Adipose tissue (tissue), 3 donors: ENCODE measurements around the gene ZNF444. TPM values are rescaled to one million over a fixed set of nuclear protein-coding genes. Genes with fewer than 3 reads are reported as not detected.
"Not testable (repeated sequence)": the region's sequence is repeated elsewhere in the genome, so short reads cannot be mapped to it uniquely, and the experiment has no call there.

Experiments
- H3K27ac ChIP-seq: one replicate; pipeline ENCODE4 v1.5.1; 2013; ENCODE audit warnings: low read depth, low read length
- WGBS, 3 donors: extraction: QIAGEN DNeasy Blood & Tissue Kit; methylation state at CpG; one replicate each; pipeline ENCODE4 v1.1.7; 2013; 5-methylcytosine and 5-hydroxymethylcytosine counted together
- polyA plus RNA-seq, 3 donors: library from polyadenylated mRNA; stranded (reverse); fragments of 200-250 nt; gene quantifications; one replicate each; pipeline ENCODE4 v1.2.3, GENCODE V29; 2013
- donor health status: healthy with polysubstance abuse.
- donor health status: Bipolar disorder and iron deficiency.
- donor health status: healthy.

ZNF444 gene
- polyA plus RNA-seq, 3 donors = 13.7 to 32.2 (median 14.9) TPM

DNA sequence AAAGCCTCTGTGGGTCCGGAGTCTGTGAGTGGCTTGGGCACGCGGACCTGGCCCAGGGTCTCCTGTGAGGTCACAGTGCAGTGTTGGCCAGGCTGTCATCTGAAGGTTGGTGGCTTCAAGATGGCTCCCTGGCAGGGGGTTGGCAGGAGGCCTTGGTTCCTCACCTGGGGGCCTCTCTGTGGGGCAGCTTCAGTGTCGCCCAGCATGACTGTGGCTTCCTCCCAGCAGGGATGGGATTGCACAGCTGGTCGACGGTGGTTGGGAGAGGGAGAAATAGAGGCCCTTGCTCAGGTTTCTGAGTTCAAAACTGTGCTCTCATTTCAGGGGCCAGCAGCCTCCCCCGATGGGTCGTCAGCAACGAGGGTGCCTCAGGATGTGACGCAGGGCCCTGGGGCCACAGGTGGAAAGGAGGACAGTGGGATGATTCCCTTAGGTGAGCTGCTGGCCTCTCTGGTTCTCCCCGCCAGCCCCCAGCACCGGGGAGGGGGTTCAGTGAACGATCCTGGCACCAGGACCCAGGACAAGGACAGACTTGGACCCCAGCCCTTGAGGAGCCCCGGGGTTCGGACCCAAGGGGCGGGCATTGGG, 17.2 kb downstream of the ZNF444 start:
- 92 to 94% (median 93%) methylated on average over 16 of the region's 16 CpGs for WGBS, 3 donors
- no peak overlapping the region for H3K27ac ChIP-seq

- no peak overlapping the region for H3K27ac ChIP-seq
- WGBS, 3 donors = 90 to 95% (median 94%) methylated on average over 9 of the region's 9 CpGs
Observed at GRCh38 chr19:56159009-56159559, 18.0 kb downstream of the ZNF444 start.

GRCh38 chr19:56159622-56160271, 18.7 kb downstream of the ZNF444 start:
- H3K27ac ChIP-seq = no peak overlapping the region
- 96 to 98% (median 97%) methylated on average over 53 to 69 of the region's 69 CpGs for WGBS, 3 donors

GRCh38 chr19:56161534-56161933, 20.4 kb downstream of the ZNF444 start:
- H3K27ac ChIP-seq = no peak overlapping the region
- WGBS, 3 donors = 91 to 93% (median 92%) methylated on average over 11 of the region's 11 CpGs

DNA sequence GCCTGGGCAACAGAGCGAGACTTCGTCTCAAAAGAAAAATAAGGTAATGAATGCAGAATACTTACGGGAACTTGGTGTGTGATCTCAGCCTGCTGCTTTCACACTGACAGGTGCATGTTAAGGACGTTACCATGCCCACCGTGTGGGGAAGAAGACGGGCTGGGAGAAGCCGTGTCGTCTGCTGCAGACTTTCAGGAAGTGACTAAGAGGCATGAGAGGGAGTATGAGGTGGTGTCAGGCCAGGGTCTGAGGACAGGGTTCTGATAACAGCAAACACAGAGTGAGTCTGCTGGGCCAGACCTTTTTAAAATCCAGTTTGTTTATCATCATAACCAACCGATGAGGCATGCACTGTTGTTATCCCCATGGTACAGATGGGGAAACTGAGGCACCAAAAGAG, 21.2 kb downstream of the ZNF444 start:
- WGBS, 3 donors = 45 to 62% (median 48%) methylated on average over 9 of the region's 9 CpGs
- H3K27ac ChIP-seq = no peak overlapping the region

DNA sequence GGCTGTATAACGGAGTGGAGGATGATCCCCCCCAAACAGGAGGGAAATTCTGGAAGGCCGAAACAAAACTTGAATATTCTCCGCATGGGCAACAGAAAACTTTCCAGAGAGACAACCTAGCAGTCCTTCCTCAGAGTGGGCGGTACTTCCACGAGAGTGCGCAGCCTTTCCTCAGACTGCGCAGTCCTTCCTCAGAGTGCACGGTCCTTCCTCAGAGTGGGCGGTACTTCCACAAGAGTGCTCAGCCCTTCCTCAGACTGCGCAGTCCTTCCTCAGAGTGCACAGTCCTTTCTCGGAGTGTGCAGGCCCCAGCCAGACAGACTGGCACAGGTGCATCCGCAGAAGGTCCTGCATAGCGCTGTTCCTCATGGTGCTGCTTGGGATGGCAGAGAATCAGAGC, 22.0 kb downstream of the ZNF444 start:
- 85 to 95% (median 87%) methylated on average over 13 of the region's 13 CpGs for WGBS, 3 donors
- H3K27ac ChIP-seq = no peak overlapping the region

GRCh38 chr19:56167064-56167578, 26.0 kb downstream of the ZNF444 start:
- H3K27ac ChIP-seq = no peak overlapping the region
- 46 to 49% (median 46%) methylated on average over 7 of the region's 7 CpGs for WGBS, 3 donors

DNA sequence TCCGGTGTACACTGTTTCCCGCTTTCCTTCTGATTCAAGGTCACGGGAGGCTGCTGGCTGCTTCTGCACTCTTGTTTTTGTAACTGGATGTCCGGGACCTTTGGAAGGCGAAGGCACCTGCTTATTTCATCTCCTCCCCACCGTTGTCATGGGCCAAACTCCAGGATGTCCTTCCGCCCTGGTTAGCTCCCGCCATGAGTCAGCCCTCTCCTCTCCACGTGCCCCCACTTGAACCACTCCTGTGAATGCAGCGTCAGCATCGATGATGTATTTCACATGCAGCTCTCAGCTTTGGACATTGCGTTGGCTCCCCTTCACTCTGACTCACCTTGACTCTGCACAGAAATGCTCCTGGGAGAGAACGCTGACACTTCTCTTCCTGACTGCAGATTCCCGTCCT, 29.2 kb downstream of the ZNF444 start:
- WGBS, 3 donors = 34 to 58% (median 54%) methylated on average over 14 of the region's 14 CpGs
- H3K27ac ChIP-seq = no peak overlapping the region

DNA sequence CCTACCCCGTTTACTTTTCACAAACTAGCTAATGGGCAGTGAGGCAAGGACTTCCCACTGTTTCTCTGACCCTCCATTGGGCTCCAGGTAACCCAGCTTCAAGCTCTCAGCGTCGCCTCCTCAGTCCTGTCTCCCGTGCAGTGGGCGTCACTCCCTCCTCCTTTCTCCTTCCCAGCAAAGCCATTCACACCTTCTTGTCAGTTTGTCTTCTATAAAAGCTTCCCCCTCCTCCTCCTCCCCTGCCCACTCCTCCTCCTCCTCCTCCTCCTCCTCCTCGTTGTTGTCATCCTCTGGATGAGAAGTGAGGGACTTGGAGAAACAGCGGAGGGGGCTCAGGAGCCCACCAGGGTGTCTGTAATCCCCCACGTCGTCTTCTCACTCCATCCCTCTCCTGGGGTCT, 33.0 kb downstream of the ZNF444 start:
- H3K27ac ChIP-seq = no peak overlapping the region
- 19 to 27% (median 19%) methylated on average over 6 to 9 of the region's 9 CpGs for whole genome bisulfite sequencing, 3 donors

DNA sequence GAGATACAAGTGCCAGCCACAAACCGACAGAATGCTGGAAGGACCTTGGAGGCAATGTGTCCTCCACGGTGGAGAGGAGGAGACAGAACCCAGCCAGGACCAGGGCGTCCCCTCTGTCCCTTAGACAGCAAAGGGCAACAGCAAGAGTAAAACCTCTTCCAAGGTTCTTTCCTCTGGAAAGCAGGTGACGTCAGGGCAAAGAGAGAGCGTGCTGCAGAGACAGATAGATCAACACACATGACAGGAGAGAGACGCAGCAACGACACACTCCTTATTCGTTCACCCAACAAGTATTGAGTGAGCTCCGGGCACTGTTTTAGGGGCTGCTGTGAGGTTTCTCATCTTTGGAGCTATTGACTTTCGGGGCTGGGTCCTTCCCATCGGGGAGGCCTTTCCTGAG, 33.5 kb downstream of the ZNF444 start:
- 38 to 47% (median 46%) methylated on average over 11 of the region's 11 CpGs for WGBS, 3 donors
- H3K27ac ChIP-seq = no peak overlapping the region

- WGBS, 3 donors = 42 to 67% (median 46%) methylated on average over 12 to 15 of the region's 15 CpGs
- not testable (repeated sequence) for H3K27ac ChIP-seq
Observed at GRCh38 chr19:56175861-56176307, 34.8 kb downstream of the ZNF444 start, which contains the start of gene GALP. Gene GALP (plus strand): TSS chr19:56176008. CDS start chr19:56177109, 1,101 bp downstream.

- not testable (repeated sequence) for H3K27ac ChIP-seq
- 60 to 83% (median 83%) methylated on average over 4 to 9 of the region's 11 CpGs for WGBS, 3 donors
Observed at GRCh38 chr19:56176310-56176709, 35.2 kb downstream of the ZNF444 start.

DNA sequence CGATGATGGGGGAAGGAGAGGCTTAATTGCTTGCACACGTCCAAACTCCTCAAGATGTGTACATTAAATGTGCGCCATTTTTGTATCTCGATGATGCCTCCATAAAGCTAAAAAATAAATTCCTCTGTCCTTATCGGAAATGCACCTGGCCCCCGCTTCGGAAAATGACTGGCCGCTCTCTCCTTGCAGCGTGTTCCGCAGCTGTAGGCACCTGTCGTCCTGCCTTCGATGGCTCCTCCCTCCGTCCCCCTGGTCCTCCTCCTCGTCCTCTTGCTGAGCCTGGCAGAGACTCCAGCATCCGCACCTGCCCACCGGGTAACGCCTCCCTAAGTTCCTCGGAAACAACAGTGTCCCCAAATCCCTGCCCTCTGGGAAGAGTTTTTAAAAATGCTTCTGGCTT, 35.8 kb downstream of the ZNF444 start:
- WGBS, 3 donors = 69 to 80% (median 74%) methylated on average over 18 of the region's 18 CpGs

DNA sequence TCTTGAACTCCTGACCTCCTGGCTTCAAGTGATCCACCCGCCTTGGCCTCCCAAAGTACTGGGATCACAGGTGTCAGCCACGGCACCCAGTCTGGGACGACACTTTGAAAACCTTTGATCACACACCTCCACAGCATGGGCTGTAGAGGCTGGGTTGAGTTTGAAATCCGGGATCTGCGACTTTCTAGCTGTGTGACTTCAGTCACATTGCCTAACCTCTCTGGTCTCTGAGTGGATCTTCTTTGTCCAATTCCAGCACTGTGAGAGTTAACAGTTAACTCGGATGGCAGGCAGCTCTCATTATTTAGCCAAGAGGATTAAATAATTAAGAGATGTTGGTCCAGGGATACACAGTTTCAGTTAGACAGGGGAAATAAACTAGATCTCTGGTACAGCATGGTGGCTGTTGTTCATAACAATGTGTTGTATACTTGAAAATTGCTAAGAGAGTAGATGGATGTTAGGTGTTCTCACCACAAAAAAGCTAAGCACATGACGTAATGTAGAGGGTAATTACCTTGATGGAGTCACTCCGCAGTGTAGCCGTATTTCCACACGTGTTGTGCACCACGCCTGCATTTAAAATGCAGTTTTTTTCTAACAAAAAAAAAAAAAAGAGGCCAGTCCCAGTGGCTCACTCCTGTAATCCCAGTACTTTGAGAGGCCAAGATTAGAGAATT, 36.6 kb downstream of the ZNF444 start:
- H3K27ac ChIP-seq = no peak overlapping the region
- WGBS, 3 donors = 49 to 70% (median 60%) methylated on average over 11 of the region's 11 CpGs

More for the DNA sequence above, 35.8 kb downstream of the ZNF444 start:
- H3K27ac ChIP-seq = no peak overlapping the region

DNA sequence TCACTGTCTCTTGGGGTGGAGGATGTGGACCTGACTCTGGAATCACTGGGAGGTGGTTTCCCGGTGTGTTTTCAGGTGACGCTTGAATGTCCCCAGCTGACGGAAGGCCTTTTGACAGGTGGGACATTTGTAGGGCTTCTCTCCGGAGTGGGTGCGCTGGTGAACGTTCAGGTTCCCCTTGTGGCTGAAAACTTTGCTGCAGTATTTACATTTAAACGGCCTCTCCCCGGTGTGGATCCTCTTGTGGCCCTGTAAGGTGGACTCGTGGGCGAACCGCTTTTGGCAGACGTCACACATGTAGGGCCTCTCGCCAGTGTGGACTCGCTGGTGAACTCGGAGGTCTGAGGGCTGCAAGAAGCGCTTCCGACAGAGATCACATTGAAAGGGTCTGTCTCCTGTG, 48.7 kb downstream of the ZNF444 start:
- 68 to 78% (median 78%) methylated on average over 17 of the region's 17 CpGs for WGBS, 3 donors
- H3K27ac ChIP-seq = no peak overlapping the region

DNA sequence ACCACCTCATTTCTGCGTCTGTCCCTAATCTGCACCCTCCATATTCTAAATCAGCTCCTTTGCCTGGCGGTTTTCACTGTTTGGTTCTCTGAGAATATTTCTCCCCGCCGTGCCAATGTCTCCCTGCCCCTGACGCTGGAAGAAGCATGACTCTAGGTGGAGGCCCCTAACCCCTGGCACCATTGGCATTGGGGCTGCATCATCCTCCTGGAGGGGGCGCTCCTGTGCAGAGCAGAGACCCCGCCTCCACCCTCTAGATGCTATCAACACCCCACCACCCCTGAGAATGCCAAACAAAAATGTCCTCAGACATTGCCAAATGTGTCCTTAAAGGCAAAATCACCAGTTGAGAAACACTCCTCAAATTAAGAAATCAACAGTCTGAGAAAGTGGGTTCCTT, 50.0 kb downstream of the ZNF444 start:
- 73 to 77% (median 75%) methylated on average over 7 of the region's 7 CpGs for WGBS, 3 donors
- no peak overlapping the region for H3K27ac ChIP-seq

GRCh38 chr19:56191711-56192110, 50.6 kb downstream of the ZNF444 start:
- 81 to 90% (median 83%) methylated on average over 10 of the region's 10 CpGs for WGBS, 3 donors
- H3K27ac ChIP-seq = no peak overlapping the region

- WGBS, 3 donors = 82 to 90% (median 89%) methylated on average over 12 of the region's 12 CpGs
- H3K27ac ChIP-seq = no peak overlapping the region
Observed at GRCh38 chr19:56193981-56194640, 53.0 kb downstream of the ZNF444 start.
